Left lung (tissue), 10 donors: Measurements from ENCODE around the gene LTBP1. TPM values are rescaled to one million over a fixed set of nuclear protein-coding genes. Genes with fewer than 3 reads are reported as not detected.
"Not testable (repeated sequence)": the region's sequence is repeated elsewhere in the genome, so short reads cannot be mapped to it uniquely, and the experiment has no call there.

Source experiments
- ATAC-seq: fragments of 200-7000 bp; cut with Tn5 transposase; one replicate; pipeline ENCODE4 v1.9.1; 2020; ENCODE audit warnings: moderate library complexity
- DNase-seq, 4 donors: peaks; one replicate each; pipeline ENCODE4 v3.0.0-alpha.2; 2013 to 2020
- H3K27ac ChIP-seq, 2 donors: fragments of 200-600 bp; sonication (generic) in 1 of 2; one replicate each; pipeline versions ENCODE4 v1.5.0 to v1.8.0; 2020 to 2021
- H3K27me3 ChIP-seq, 2 donors: fragments of 200-600 bp; sonication (generic) in 1 of 2; one replicate each; pipeline versions ENCODE4 v1.5.0 to v1.8.0; 2020 to 2021
- H3K36me3 ChIP-seq, 2 donors: fragments of 200-600 bp; sonication (generic) in 1 of 2; one replicate each; pipeline versions ENCODE4 v1.5.0 to v1.8.0; 2020 to 2021
- H3K4me1 ChIP-seq, 2 donors: fragments of 200-600 bp; one replicate each; pipeline ENCODE4 v1.8.0; 2021
- H3K4me3 ChIP-seq, 2 donors: fragments of 200-600 bp; sonication (generic) in 1 of 2; one replicate each; pipeline versions ENCODE4 v1.5.0 to v1.8.0; 2020 to 2021; ENCODE audit warnings: mild to moderate bottlenecking in 1 of 2
- H3K9me3 ChIP-seq, 2 donors: fragments of 200-600 bp; sonication (generic) in 1 of 2; one replicate each; pipeline versions ENCODE4 v1.5.0 to v1.8.0; 2020 to 2021
- CTCF ChIP-seq, 2 donors: fragments of 200-600 bp; sonication (generic) in 1 of 2; IDR thresholded peaks; one replicate each; pipeline versions ENCODE4 v1.5.0 to v1.8.0; 2021; ENCODE audit warnings: antibody characterized with exemption in 2 of 2
- intact Hi-C, 2 donors: fragments of 100-400 bp; cut with DNase I; formaldehyde crosslinking; loops; one replicate each; pipeline versions ENCODE4 v1.11.2 to v1.14.2; 2022
- polyA plus RNA-seq, 6 donors: library from polyadenylated mRNA; unstranded; fragments of 120-200 nt; gene quantifications; one replicate each; pipeline ENCODE4 v1.2.1, GENCODE V29; 2013; ENCODE audit not compliant: insufficient read length in 6 of 6
- total RNA-seq, 2 donors: library from RNA; stranded (reverse); fragmentation: NEBNext Ultra II Directional; extraction: Animal tissue kit (Norgen Biotek cat#: 25700); gene quantifications; one replicate each; pipeline ENCODE4 v1.2.1, GENCODE V29; 2021
- donor health status: DM: no; HTN: yes; CAD: no.
- donor health status: DM: no; HTN: no; CAD: no.

LTBP1 gene
- total and polyA plus RNA-seq, 8 donors: 35.4 to 81.2 (median 50.9) TPM

- Histone ChIP-seq H3K9me3 (no peaks in the 10 kb centered on the region), H3K27me3 (no peaks in the 10 kb centered on the region), H3K4me1 (no peaks in the 10 kb centered on the region), H3K27ac (no peak overlapping the region), H3K4me3 (no peak overlapping the region), H3K36me3 (no peaks in the 10 kb centered on the region)
- intact Hi-C loops: loop anchor here in 1 of 2 donors (10.0 kb wide), 1 partner anchor 47 kb away; no protein-coding TSS in a partner anchor
- TF ChIP-seq CTCF (IDR thresholded peaks at IDR 0.05): no peak
- DNase-seq (no peak), ATAC-seq (no peak)
Observed at GRCh38 chr2:33167622-33168245, 221.0 kb downstream of the LTBP1 start.

- intact Hi-C loops: loop anchor here in 1 of 2 donors (10.0 kb wide), 1 partner anchor 46 kb away; no protein-coding TSS in a partner anchor
- no peak for DNase-seq
- Histone ChIP-seq H3K9me3 (no peaks in the 10 kb centered on the region), H3K27ac (no peak overlapping the region), H3K27me3 (no peaks in the 10 kb centered on the region), H3K4me3 (no peak overlapping the region), H3K4me1 (no peaks in the 10 kb centered on the region), H3K36me3 (no peaks in the 10 kb centered on the region)
- no peak for TF ChIP-seq CTCF (IDR thresholded peaks at IDR 0.05)
- no peak for ATAC-seq
Observed at GRCh38 chr2:33168425-33168824, 221.7 kb downstream of the LTBP1 start.

- H3K36me3 ChIP-seq: no peaks in the 10 kb centered on the region
- intact Hi-C loops: loop anchor here in 1 of 2 donors (10.0 kb wide), 1 partner anchor 46 kb away; no protein-coding TSS in a partner anchor
- H3K9me3 ChIP-seq: no peaks in the 10 kb centered on the region
- H3K4me3 ChIP-seq: no peak overlapping the region
- no peak for ATAC-seq
- H3K27me3 ChIP-seq: no peaks in the 10 kb centered on the region
- no peak for DNase-seq
- no peak overlapping the region for H3K27ac ChIP-seq
- no peak for TF ChIP-seq CTCF (IDR thresholded peaks at IDR 0.05)
- no peaks in the 10 kb centered on the region for H3K4me1 ChIP-seq
Observed at GRCh38 chr2:33168922-33169321, 222.2 kb downstream of the LTBP1 start.

GRCh38 chr2:33170251-33170650 is 223.5 kb downstream of the LTBP1 start:
- DNase-seq, H3K36me3 ChIP-seq, ATAC-seq, H3K27me3 ChIP-seq, intact Hi-C loops, H3K4me1 ChIP-seq, H3K4me3 ChIP-seq, H3K27ac ChIP-seq, H3K9me3 ChIP-seq: not testable (repeated sequence)

GRCh38 chr2:33177627-33178026 is 230.9 kb downstream of the LTBP1 start:
- intact Hi-C loops: no loop called here

More at GRCh38 chr2:33177627-33178026, 230.9 kb downstream of the LTBP1 start:
- H3K4me1 ChIP-seq: no peaks in the 10 kb centered on the region
- no peak for TF ChIP-seq CTCF (IDR thresholded peaks at IDR 0.05)
- H3K36me3 ChIP-seq: no peaks in the 10 kb centered on the region
- H3K27ac ChIP-seq: no peak overlapping the region
- no peaks in the 10 kb centered on the region for H3K27me3 ChIP-seq
- H3K4me3 ChIP-seq: no peak overlapping the region
- H3K9me3 ChIP-seq: no peaks in the 10 kb centered on the region
- DNase-seq (no peak), ATAC-seq (no peak)
